IMR-90 (cell line): Measurements from ENCODE around the gene LNX1.

Source experiments
- CEBPB ChIP-seq: IDR thresholded peaks from 2 replicates; pipeline ENCODE4 v1.6.1; 2012; ENCODE audit warnings: low read depth, low read length, improper control_type of control experiment
- CTCF ChIP-seq: conservative IDR thresholded peaks from 2 replicates; pipeline ENCODE4 v1.5.1; 2012; ENCODE audit warnings: mild to moderate bottlenecking, low read depth, low read length, improper control_type of control experiment
- ELK1 ChIP-seq: fragments of 150-350 bp; IDR thresholded peaks from 2 replicates; pipeline ENCODE4 v1.6.1; 2016; ENCODE audit warnings: low read depth, mild to moderate bottlenecking, low read length, moderate library complexity, borderline replicate concordance
- FOS ChIP-seq: fragments of 150-350 bp; IDR thresholded peaks from 2 replicates; pipeline ENCODE4 v1.6.1; 2016; ENCODE audit warnings: low read depth, low read length
- POLR2A ChIP-seq: IDR thresholded peaks from 2 replicates; pipeline ENCODE4 v1.6.1; 2012; ENCODE audit warnings: mild to moderate bottlenecking, low read depth, low read length
- RAD21 ChIP-seq: IDR thresholded peaks from 2 replicates; pipeline ENCODE4 v1.6.1; 2012; ENCODE audit warnings: low read length, improper control_type of control experiment
- RCOR1 ChIP-seq: IDR thresholded peaks from 2 replicates; pipeline ENCODE4 v1.6.1; 2012; ENCODE audit warnings: mild to moderate bottlenecking, low read length, improper control_type of control experiment; ENCODE audit not compliant: insufficient replicate concordance
- RFX5 ChIP-seq: IDR thresholded peaks from 2 replicates; pipeline ENCODE4 v1.8.0; 2012; ENCODE audit warnings: low read depth, mild to moderate bottlenecking, low read length, moderate library complexity
- TF ChIP-seq, protein P1 (sequence below): fragments of 150-350 bp; IDR thresholded peaks from 2 replicates; pipeline ENCODE4 v1.6.1; 2017; ENCODE audit warnings: mild to moderate bottlenecking, antibody characterized with exemption, low read length, low read depth

DNA sequence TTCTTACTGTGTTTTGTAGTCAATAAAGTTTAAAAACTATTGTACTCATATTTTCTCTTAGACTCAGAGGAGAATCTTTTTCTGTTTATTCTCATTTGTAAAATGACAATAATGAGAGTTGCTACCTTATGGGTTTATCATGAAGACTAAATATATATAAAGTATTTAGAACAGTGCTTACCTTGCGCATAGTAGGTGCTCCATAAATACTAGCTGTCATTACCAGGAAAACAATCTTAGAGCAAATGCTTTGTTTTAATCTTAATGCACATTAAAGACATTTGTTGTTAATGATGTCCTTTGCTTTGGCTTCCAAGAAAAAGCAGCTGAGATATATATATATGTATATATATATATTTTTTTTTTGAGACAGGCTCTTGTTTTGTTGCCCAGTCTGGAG lies 168.9 kb downstream of the LNX1 start:
- TF ChIP-seq CTCF (no peak), RCOR1 (no peak), FOS (no peak), POLR2A (no peak), ELK1 (no peak), CEBPB (no peak), RAD21 (no peak), RFX5 (no peak)
- TF ChIP-seq, protein P1, sequence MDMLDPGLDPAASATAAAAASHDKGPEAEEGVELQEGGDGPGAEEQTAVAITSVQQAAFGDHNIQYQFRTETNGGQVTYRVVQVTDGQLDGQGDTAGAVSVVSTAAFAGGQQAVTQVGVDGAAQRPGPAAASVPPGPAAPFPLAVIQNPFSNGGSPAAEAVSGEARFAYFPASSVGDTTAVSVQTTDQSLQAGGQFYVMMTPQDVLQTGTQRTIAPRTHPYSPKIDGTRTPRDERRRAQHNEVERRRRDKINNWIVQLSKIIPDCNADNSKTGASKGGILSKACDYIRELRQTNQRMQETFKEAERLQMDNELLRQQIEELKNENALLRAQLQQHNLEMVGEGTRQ, result no peak
